Mesenchymal stem cell (in vitro differentiated cells and primary cell): ENCODE data around the gene CYP2S1.

ENCODE experiments used
- DNase-seq: peaks from one replicate; pipeline ENCODE4 v3.0.0-alpha.2; 2013
- H2AFZ ChIP-seq: one replicate; pipeline ENCODE4 v1.6.1; 2013; ENCODE audit warnings: low read depth, mild to moderate bottlenecking, control low read depth, inconsistent platforms, low read length, moderate library complexity
- H2AK5ac ChIP-seq: 2 replicates; pipeline ENCODE4 v1.6.1; 2013; ENCODE audit warnings: low read length, moderate library complexity, mild to moderate bottlenecking, inconsistent platforms; ENCODE audit not compliant: severe bottlenecking
- H2BK120ac ChIP-seq: one replicate; pipeline ENCODE4 v1.6.1; 2013; ENCODE audit warnings: low read depth, mild to moderate bottlenecking, inconsistent platforms, low read length, moderate library complexity
- H2BK12ac ChIP-seq, 2 experiments: one replicate each; pipeline ENCODE4 v1.6.1; 2013; ENCODE audit warnings: inconsistent platforms in 2 of 2, low read length in 2 of 2, mild to moderate bottlenecking in 2 of 2, moderate library complexity in 2 of 2, control low read depth in 1 of 2
- H2BK15ac ChIP-seq: one replicate; pipeline ENCODE4 v1.6.1; 2013; ENCODE audit warnings: mild to moderate bottlenecking, low read depth, inconsistent platforms; ENCODE audit not compliant: poor library complexity, severe bottlenecking
- H2BK5ac ChIP-seq: 2 replicates; pipeline ENCODE4 v1.6.1; 2013; ENCODE audit warnings: low read depth, mild to moderate bottlenecking, low read length, control low read depth, inconsistent platforms; ENCODE audit not compliant: poor library complexity, severe bottlenecking
- H3K14ac ChIP-seq, 2 experiments: one replicate each; pipeline ENCODE4 v1.6.1; 2013; ENCODE audit warnings: inconsistent platforms in 2 of 2, low read length in 2 of 2, control low read depth in 1 of 2, mild to moderate bottlenecking in 1 of 2, moderate library complexity in 1 of 2
- H3K18ac ChIP-seq, 2 experiments: one replicate each; pipeline ENCODE4 v1.6.1; 2013; ENCODE audit warnings: inconsistent platforms in 2 of 2, low read length in 2 of 2, control low read depth in 1 of 2, low read depth in 1 of 2, mild to moderate bottlenecking in 1 of 2
- H3K23ac ChIP-seq, 2 experiments: one replicate each; pipeline ENCODE4 v1.6.1; 2013; ENCODE audit warnings: inconsistent platforms in 2 of 2, low read length in 2 of 2, mild to moderate bottlenecking in 2 of 2, moderate library complexity in 2 of 2, control low read depth in 1 of 2
- H3K27ac ChIP-seq: 2 replicates; pipeline ENCODE4 v1.5.1; 2013; ENCODE audit warnings: mild to moderate bottlenecking, moderate library complexity, low read length, control low read depth, inconsistent platforms; ENCODE audit not compliant: poor library complexity, severe bottlenecking
- H3K27me3 ChIP-seq, 2 experiments: 2 replicates each; pipeline versions ENCODE4 v1.6.1 to v1.7.0; 2013; ENCODE audit warnings: low read length in 2 of 2, mild to moderate bottlenecking in 2 of 2, moderate library complexity in 2 of 2, control low read depth in 1 of 2, inconsistent platforms in 1 of 2; ENCODE audit not compliant: control insufficient read depth in 1 of 2, insufficient read depth in 1 of 2
- H3K36me3 ChIP-seq, 2 experiments: 2 replicates each; pipeline versions ENCODE4 v1.6.1 to v1.7.0; 2013; ENCODE audit warnings: low read length in 2 of 2, control low read depth in 1 of 2, inconsistent platforms in 1 of 2, low read depth in 1 of 2, mild to moderate bottlenecking in 1 of 2; ENCODE audit not compliant: insufficient read depth in 2 of 2, control insufficient read depth in 1 of 2
- H3K4ac ChIP-seq, 2 experiments: one replicate each; pipeline ENCODE4 v1.6.1; 2013; ENCODE audit warnings: inconsistent platforms in 2 of 2, low read length in 2 of 2, mild to moderate bottlenecking in 2 of 2, moderate library complexity in 2 of 2, control low read depth in 1 of 2, low read depth in 1 of 2
- H3K4me1 ChIP-seq: 2 replicates; pipeline ENCODE4 v1.6.1; 2013; ENCODE audit warnings: low read depth, low read length, control low read depth; ENCODE audit not compliant: control insufficient read depth, insufficient read depth
- H3K4me2 ChIP-seq: 2 replicates; pipeline ENCODE4 v1.6.1; 2013; ENCODE audit warnings: low read length, mild to moderate bottlenecking, inconsistent platforms; ENCODE audit not compliant: poor library complexity, severe bottlenecking
- H3K4me3 ChIP-seq, 2 experiments: 2 replicates each; pipeline versions ENCODE4 v1.5.1 to v1.7.0; 2013; ENCODE audit warnings: low read length in 2 of 2, mild to moderate bottlenecking in 2 of 2, control low read depth in 1 of 2, low read depth in 1 of 2; ENCODE audit not compliant: insufficient read depth in 1 of 2
- H3K79me1 ChIP-seq: replicated peaks from 2 replicates; pipeline ENCODE4 v1.6.1; 2013; ENCODE audit warnings: mild to moderate bottlenecking, control low read depth, low read length, inconsistent platforms; ENCODE audit not compliant: poor library complexity, severe bottlenecking
- H3K9ac ChIP-seq: 2 replicates; pipeline ENCODE4 v1.7.0; 2013; ENCODE audit warnings: mild to moderate bottlenecking, low read length, moderate library complexity
- H3K9me3 ChIP-seq: 2 replicates; pipeline ENCODE4 v1.7.0; 2013; ENCODE audit warnings: mild to moderate bottlenecking, low read length; ENCODE audit not compliant: control insufficient read depth
- H4K8ac ChIP-seq: one replicate; pipeline ENCODE4 v1.6.1; 2013; ENCODE audit warnings: inconsistent platforms, mild to moderate bottlenecking, low read length, moderate library complexity
- H4K91ac ChIP-seq: one replicate; pipeline ENCODE4 v1.6.1; 2013; ENCODE audit warnings: mild to moderate bottlenecking, low read length, inconsistent platforms
- WGBS: methylation state at CpG from one replicate; pipeline ENCODE4 v1.1.7; 2013; ENCODE audit warnings: mixed read lengths; 5-methylcytosine and 5-hydroxymethylcytosine counted together

The CYP2S1 gene

DNA sequence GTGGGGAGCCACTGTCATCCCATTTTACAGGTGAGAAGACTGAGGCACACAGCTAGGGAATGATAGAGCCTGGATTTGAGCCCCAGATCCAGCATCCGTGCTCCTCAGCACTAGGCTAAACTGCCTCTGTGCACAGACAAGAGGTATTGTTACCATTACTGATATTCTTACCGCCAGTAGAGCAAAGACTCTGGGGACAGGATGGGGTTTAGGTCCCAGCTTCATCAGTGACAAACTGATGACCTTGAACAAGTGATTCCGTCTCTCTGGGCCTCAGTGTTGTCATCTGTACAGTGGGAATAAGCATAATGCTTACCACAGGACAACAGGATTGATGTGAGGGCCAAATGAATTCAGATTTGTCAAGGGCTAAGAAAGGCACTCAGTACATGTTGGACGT lies 42.5 kb downstream of the CYP2S1 start:
- 98% methylated on average over 3 of the region's 4 CpGs for WGBS
- H2BK12ac ChIP-seq: no peak overlapping the region
- no peak overlapping the region for H3K9ac ChIP-seq

DNA sequence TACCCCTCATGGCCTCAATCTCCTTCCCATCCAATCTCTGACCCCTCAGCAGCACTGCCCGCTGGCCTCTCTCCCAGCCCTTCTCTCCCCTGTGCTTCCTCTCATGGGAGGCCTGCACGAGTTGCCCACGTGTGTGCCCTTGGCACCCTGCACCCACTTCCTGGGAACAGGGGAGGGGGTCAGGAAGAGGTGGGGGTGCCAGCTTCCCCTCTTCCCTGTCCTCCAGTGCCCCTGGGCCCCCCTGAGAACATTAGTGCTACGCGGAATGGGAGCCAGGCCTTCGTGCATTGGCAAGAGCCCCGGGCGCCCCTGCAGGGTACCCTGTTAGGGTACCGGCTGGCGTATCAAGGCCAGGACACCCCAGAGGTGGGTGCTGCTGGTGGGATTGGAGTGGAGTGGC lies 45.2 kb downstream of the CYP2S1 start:
- H2BK12ac ChIP-seq: no peak overlapping the region
- no peak overlapping the region for H2BK120ac ChIP-seq
- no peak overlapping the region for H2BK5ac ChIP-seq
- no peak overlapping the region for H3K9ac ChIP-seq
- no peak overlapping the region for H3K14ac ChIP-seq
- H4K8ac ChIP-seq: no peak overlapping the region
- H3K23ac ChIP-seq: no peak overlapping the region
- H3K9me3 ChIP-seq: no peaks in the 10 kb centered on the region
- H4K91ac ChIP-seq: no peak overlapping the region
- no peak overlapping the region for H2AK5ac ChIP-seq
- peaks cover 2% of the 10 kb centered on the region for H3K4me1 ChIP-seq
- H3K4me3 ChIP-seq: no peak overlapping the region
- H3K36me3 ChIP-seq: peaks cover 82 to 92% of the 10 kb centered on the region in 2 experiments
- no peak overlapping the region for H3K4me2 ChIP-seq
- WGBS: 94% methylated on average over 10 of the region's 10 CpGs
- peaks cover 35% of the 10 kb centered on the region for H3K79me1 ChIP-seq
- H2BK15ac ChIP-seq: no peak overlapping the region
- no peak for DNase-seq
- H3K4ac ChIP-seq: no peak overlapping the region
- no peak overlapping the region for H2AFZ ChIP-seq
- no peak overlapping the region for H3K27ac ChIP-seq
- no peak overlapping the region for H3K18ac ChIP-seq
- H3K27me3 ChIP-seq: no peaks in the 10 kb centered on the region

More for the DNA sequence above, 42.5 kb downstream of the CYP2S1 start:
- Histone ChIP-seq H3K14ac (no peak overlapping the region), H2AFZ (no peak overlapping the region), H3K18ac (no peak overlapping the region), H2BK120ac (no peak overlapping the region), H3K79me1 (peaks cover 33% of the 10 kb centered on the region), H2BK5ac (no peak overlapping the region), H2AK5ac (no peak overlapping the region), H3K23ac (no peak overlapping the region), H3K4ac (no peak overlapping the region), H3K4me2 (no peak overlapping the region), H3K4me3 (no peak overlapping the region), H2BK15ac (no peak overlapping the region), H3K27me3 (no peaks in the 10 kb centered on the region), H4K8ac (no peak overlapping the region), H3K4me1 (peaks cover 4% of the 10 kb centered on the region), H3K27ac (no peak overlapping the region), H4K91ac (no peak overlapping the region), H3K9me3 (no peaks in the 10 kb centered on the region), H3K36me3 (peaks cover 77 to 90% of the 10 kb centered on the region in 2 experiments)
- DNase-seq: no peak

DNA sequence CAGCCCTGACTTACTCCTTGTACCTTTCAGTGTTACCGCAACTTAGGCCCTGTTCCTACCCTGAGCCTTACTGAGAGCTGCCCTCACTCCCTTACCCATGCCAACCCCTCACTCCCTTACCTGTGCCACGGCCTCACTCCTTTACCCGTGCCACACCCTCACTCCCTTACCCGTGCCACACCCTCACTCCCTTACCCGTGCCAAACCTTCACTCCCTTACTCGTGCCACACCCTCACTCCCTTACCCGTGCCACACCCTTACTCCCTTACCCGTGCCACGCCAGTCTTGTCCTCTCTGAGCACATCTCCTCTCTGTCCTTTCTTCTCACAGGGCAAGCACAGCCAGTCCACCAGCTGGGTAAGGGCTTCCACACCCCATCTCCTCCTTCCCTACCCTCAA lies 46.3 kb downstream of the CYP2S1 start:
- Histone ChIP-seq H3K9ac (no peak overlapping the region), H3K27ac (no peak overlapping the region), H2AFZ (no peak overlapping the region), H3K4me1 (peaks cover 5% of the 10 kb centered on the region), H3K36me3 (peaks cover 81 to 92% of the 10 kb centered on the region in 2 experiments), H3K23ac (no peak overlapping the region), H3K4ac (no peak overlapping the region), H4K91ac (no peak overlapping the region), H2AK5ac (no peak overlapping the region), H2BK15ac (no peak overlapping the region), H3K4me3 (peak overlapping the region in 1 of 2 experiments; percentile 3), H3K14ac (no peak overlapping the region), H2BK120ac (no peak overlapping the region), H3K18ac (no peak overlapping the region), H2BK12ac (no peak overlapping the region), H3K4me2 (no peak overlapping the region), H3K79me1 (peaks cover 32% of the 10 kb centered on the region), H4K8ac (no peak overlapping the region), H3K27me3 (no peaks in the 10 kb centered on the region), H2BK5ac (no peak overlapping the region), H3K9me3 (no peaks in the 10 kb centered on the region)
- WGBS: 92% methylated on average over 9 of the region's 9 CpGs
- no peak for DNase-seq

DNA sequence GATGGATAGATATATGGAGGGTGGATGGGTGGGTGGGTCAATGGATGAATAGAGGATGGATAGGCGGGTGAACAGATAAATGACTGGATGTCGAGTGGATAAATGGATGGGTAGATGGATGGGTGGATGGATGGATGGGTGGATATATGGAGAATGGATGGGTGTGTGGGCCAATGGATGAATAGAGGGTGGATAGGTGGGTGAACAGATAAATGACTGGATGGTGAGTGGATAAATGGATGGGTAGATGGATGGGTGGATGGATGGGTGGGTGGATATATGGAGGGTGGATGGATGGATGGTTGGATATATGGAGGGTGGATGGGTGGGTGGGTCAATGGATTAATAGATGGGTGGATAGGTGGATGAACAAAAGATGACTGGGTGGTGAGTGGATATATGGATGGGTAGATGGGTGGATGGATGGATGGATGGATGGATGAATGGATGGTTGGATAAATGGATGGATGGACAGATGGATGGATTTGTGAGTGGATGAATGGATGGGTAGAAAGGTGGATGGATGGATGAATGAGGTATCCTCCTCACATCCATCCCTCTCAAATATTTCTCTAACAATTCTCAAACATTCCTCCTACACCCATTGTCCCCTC lies 47.0 kb downstream of the CYP2S1 start:
- Histone ChIP-seq H3K18ac (no peak overlapping the region), H3K79me1 (peaks cover 34% of the 10 kb centered on the region), H3K14ac (no peak overlapping the region), H2AFZ (no peak overlapping the region), H3K4me3 (no peak overlapping the region), H3K9me3 (no peaks in the 10 kb centered on the region), H3K27ac (no peak overlapping the region), H4K8ac (no peak overlapping the region), H2BK12ac (no peak overlapping the region), H3K27me3 (no peaks in the 10 kb centered on the region), H4K91ac (no peak overlapping the region), H2BK120ac (no peak overlapping the region), H3K9ac (no peak overlapping the region), H2BK5ac (no peak overlapping the region), H3K4ac (no peak overlapping the region), H3K36me3 (peaks cover 83 to 93% of the 10 kb centered on the region in 2 experiments), H3K4me2 (no peak overlapping the region), H3K4me1 (peaks cover 5% of the 10 kb centered on the region), H2BK15ac (no peak overlapping the region), H2AK5ac (no peak overlapping the region), H3K23ac (no peak overlapping the region)
- 98% methylated on average over 2 of the region's 2 CpGs for WGBS
- no peak for DNase-seq
